ENCODE measurements around the gene L1CAM.

L1CAM gene

DNA sequence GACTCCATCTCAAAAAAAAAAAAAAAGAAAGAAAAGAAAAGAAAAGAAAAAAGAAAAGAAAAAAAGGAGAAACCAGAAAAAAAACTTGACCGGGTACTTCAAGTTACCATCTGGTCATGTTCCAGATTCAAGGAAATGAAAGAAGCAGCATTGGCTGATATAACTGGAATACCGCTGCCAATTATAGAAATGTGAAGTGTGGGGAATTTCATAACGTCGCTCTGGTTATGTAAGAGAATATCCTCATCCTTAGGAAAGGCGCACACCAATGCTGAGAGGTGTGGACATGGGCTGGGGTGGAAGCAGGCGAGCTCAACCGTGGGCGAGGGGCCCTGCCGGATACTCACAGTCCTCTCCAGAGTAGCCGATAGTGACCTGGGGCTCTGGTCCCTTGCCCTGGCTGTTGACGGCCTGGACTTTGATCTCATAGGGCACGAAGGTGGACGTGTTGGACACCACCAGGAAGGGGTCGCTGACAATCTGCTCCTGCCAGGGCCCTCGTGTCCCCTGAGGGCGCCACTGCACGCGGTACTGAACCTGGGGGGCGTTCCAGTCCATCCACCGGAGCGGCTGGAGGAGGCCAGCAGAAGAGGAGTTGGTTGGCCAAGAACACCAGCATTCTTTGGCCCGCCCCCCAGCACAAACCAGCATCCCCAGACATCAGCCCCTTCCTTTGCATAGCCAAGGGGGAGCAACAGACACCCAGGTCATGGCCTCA is 19.5 kb downstream of the L1CAM start:
- no peak for TF ChIP-seq ZFX (IDR thresholded peaks at IDR 0.05; ENCODE audit: borderline replicate concordance)
- TF ChIP-seq, protein P1, sequence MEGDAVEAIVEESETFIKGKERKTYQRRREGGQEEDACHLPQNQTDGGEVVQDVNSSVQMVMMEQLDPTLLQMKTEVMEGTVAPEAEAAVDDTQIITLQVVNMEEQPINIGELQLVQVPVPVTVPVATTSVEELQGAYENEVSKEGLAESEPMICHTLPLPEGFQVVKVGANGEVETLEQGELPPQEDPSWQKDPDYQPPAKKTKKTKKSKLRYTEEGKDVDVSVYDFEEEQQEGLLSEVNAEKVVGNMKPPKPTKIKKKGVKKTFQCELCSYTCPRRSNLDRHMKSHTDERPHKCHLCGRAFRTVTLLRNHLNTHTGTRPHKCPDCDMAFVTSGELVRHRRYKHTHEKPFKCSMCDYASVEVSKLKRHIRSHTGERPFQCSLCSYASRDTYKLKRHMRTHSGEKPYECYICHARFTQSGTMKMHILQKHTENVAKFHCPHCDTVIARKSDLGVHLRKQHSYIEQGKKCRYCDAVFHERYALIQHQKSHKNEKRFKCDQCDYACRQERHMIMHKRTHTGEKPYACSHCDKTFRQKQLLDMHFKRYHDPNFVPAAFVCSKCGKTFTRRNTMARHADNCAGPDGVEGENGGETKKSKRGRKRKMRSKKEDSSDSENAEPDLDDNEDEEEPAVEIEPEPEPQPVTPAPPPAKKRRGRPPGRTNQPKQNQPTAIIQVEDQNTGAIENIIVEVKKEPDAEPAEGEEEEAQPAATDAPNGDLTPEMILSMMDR (IDR thresholded peaks at IDR 0.05), result no peak

DNA sequence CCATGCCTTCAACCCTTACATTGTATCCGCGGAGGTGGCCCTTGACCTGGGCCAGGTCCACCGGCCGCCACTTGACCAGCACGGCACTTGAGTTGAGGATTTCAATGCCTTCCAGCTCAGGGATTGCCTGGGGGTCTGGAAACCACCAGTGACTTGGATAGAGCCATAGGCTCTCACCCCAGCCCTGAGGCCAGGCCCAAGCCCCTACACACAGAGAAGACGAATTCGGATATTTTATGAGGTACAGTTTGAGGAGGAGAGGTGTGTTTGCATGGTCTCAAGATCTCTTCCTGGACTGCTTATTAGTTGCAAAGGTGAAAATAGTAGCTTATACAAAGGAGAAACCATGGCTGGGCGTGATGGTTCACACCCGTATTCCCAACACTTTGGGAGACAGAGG is 20.3 kb downstream of the L1CAM start:
- no peak overlapping the region for H3K27ac ChIP-seq
- TF ChIP-seq, protein P1 (IDR thresholded peaks at IDR 0.05), result no peak
- TF ChIP-seq ZFX (IDR thresholded peaks at IDR 0.05; ENCODE audit: borderline replicate concordance), result no peak

More for the DNA sequence above, 19.5 kb downstream of the L1CAM start:
- H3K27ac ChIP-seq, result no peak overlapping the region

- H3K27ac ChIP-seq, result no peak overlapping the region
- TF ChIP-seq, protein P1 (IDR thresholded peaks at IDR 0.05), result no peak
- no peak for TF ChIP-seq ZFX (IDR thresholded peaks at IDR 0.05; ENCODE audit: borderline replicate concordance)
These were observed 20.7 kb downstream of the L1CAM start for GRCh38 chrX:153865321-153865580.

GRCh38 chrX:153864561-153865320 is 21.2 kb downstream of the L1CAM start:
- TF ChIP-seq ZFX (IDR thresholded peaks at IDR 0.05; ENCODE audit: borderline replicate concordance), result no peak
- TF ChIP-seq, protein P1 (IDR thresholded peaks at IDR 0.05), result no peak
- H3K27ac ChIP-seq, result no peak overlapping the region

- no peak overlapping the region for H3K27ac ChIP-seq
- TF ChIP-seq, protein P1 (IDR thresholded peaks at IDR 0.05), result no peak
- no peak for TF ChIP-seq ZFX (IDR thresholded peaks at IDR 0.05; ENCODE audit: borderline replicate concordance)
These were observed 21.9 kb downstream of the L1CAM start for GRCh38 chrX:153864101-153864500.

GRCh38 chrX:153863251-153863991 is 22.6 kb downstream of the L1CAM start:
- no peak overlapping the region for H3K27ac ChIP-seq
- TF ChIP-seq ZFX (IDR thresholded peaks at IDR 0.05; ENCODE audit: borderline replicate concordance), result no peak
- TF ChIP-seq, protein P1 (IDR thresholded peaks at IDR 0.05), result no peak

Measured in 22Rv1 (cell line).